GM12878 (cell line): ENCODE measurements around the gene IKZF5. TPM values are rescaled to one million over a fixed set of nuclear protein-coding genes. Genes with fewer than 3 reads are reported as not detected.

Experiments
- ATAC-seq: fragments of 200-7000 bp; cut with Tn5 transposase; 3 replicates; pipeline ENCODE4 v1.9.1; 2020; ENCODE audit warnings: mild to moderate bottlenecking, moderate library complexity
- BruUV-seq: library from RNA; stranded (reverse); fragments of 400-500 nt; replicated peaks from 2 replicates; lab custom pipeline; 2021; lab: Mats Ljungman, UMichigan
- CTCF ChIA-PET: fragments of 300-600 bp; sonication (Branson Sonifier 250); formaldehyde crosslinking; extraction: SDS; loops from one replicate; lab custom pipeline; 2021; ENCODE audit warnings: inconsistent platforms; lab: Yijun Ruan, JAX
- POLR2A ChIA-PET: fragments of 350-600 bp; formaldehyde crosslinking; extraction: SDS; loops from one replicate; lab custom pipeline; 2021; ENCODE audit warnings: inconsistent platforms; lab: Charles Lee
- RAD21 ChIA-PET: fragments of 300-600 bp; sonication (Branson Sonifier 250); formaldehyde crosslinking; loops from one replicate; lab custom pipeline; 2023; ENCODE audit warnings: antibody characterized with exemption; ENCODE audit not compliant: unreplicated experiment; lab: Charles Lee
- SMC1A ChIA-PET: fragments of 300-600 bp; sonication (Branson Sonifier 250); formaldehyde crosslinking; loops from one replicate; lab custom pipeline; 2023; ENCODE audit not compliant: unreplicated experiment, uncharacterized antibody; lab: Charles Lee
- DNase-seq: peaks from one replicate; pipeline ENCODE4 v3.0.0-alpha.2; 2011; ENCODE audit warnings: low read depth, low spot score
- FAIRE-seq: peaks from 3 replicates; lab custom pipeline; 2011; peaks lifted over from hg19 to GRCh38; lab: Jason Lieb, UNC
- H2AFZ ChIP-seq: 2 replicates; pipeline ENCODE4 v1.6.0; 2011; ENCODE audit warnings: low read depth, low read length, control low read depth; ENCODE audit not compliant: control insufficient read depth
- H3K27ac ChIP-seq: 2 replicates; pipeline ENCODE4 v1.5.1; 2011; ENCODE audit warnings: control low read depth; ENCODE audit not compliant: control insufficient read depth, insufficient read depth
- H3K27me3 ChIP-seq, 2 experiments: replicated peaks in 1 of 2; 2 replicates each; pipeline versions ENCODE4 v1.6.0 to v1.6.1; 2011; ENCODE audit warnings: low read length in 1 of 2; ENCODE audit not compliant: control insufficient read depth in 2 of 2, insufficient read depth in 2 of 2
- H3K36me3 ChIP-seq, 2 experiments: 2 replicates each; pipeline ENCODE4 v1.5.1; 2011; ENCODE audit warnings: low read length in 1 of 2; ENCODE audit not compliant: control insufficient read depth in 2 of 2, insufficient read depth in 2 of 2
- H3K4me1 ChIP-seq: 2 replicates; pipeline ENCODE4 v1.6.1; 2011; ENCODE audit warnings: mild to moderate bottlenecking, low read length, moderate library complexity, mixed read lengths; ENCODE audit not compliant: control insufficient read depth, insufficient read depth
- H3K4me2 ChIP-seq: 2 replicates; pipeline ENCODE4 v1.6.0; 2011; ENCODE audit warnings: control low read depth; ENCODE audit not compliant: control insufficient read depth, insufficient read depth
- H3K4me3 ChIP-seq: fragments of 200-600 bp; sonication (generic); 2 replicates; pipeline ENCODE4 v1.5.1; 2016
- H3K79me2 ChIP-seq: 2 replicates; pipeline ENCODE4 v1.6.0; 2011; ENCODE audit warnings: low read length; ENCODE audit not compliant: control insufficient read depth, insufficient read depth
- H3K9ac ChIP-seq: 2 replicates; pipeline ENCODE4 v1.8.0; 2011; ENCODE audit warnings: low read length, control low read depth, mixed read lengths; ENCODE audit not compliant: control insufficient read depth, insufficient read depth
- H3K9me3 ChIP-seq: replicated peaks from 3 replicates; pipeline ENCODE4 v1.5.1; 2011; ENCODE audit warnings: mild to moderate bottlenecking, low read length; ENCODE audit not compliant: control insufficient read depth, insufficient read depth
- H4K20me1 ChIP-seq: 2 replicates; pipeline ENCODE4 v1.6.0; 2011; ENCODE audit not compliant: control insufficient read depth, insufficient read depth
- BCL11A ChIP-seq: IDR thresholded peaks from 2 replicates; pipeline ENCODE4 v1.6.1; 2011; ENCODE audit warnings: low read depth, low read length
- BHLHE40 ChIP-seq, 2 experiments: fragments of 450-650 bp in 1 of 2; IDR thresholded peaks; 2 replicates each; pipeline ENCODE4 v1.6.1; 2011 to 2017; ENCODE audit warnings: low read depth in 2 of 2, borderline replicate concordance in 1 of 2, improper control_type of control experiment in 1 of 2, low read length in 1 of 2, mild to moderate bottlenecking in 1 of 2
- FOXM1 ChIP-seq: IDR thresholded peaks from 2 replicates; pipeline ENCODE4 v1.6.1; 2012; ENCODE audit warnings: low read depth, mild to moderate bottlenecking, inconsistent platforms, low read length, moderate library complexity
- HSF1 ChIP-seq: fragments of 150-350 bp; IDR thresholded peaks from 2 replicates; pipeline ENCODE4 v1.6.1; 2014; ENCODE audit warnings: mild to moderate bottlenecking, low read depth, low read length
- JUND ChIP-seq: IDR thresholded peaks from 2 replicates; pipeline ENCODE4 v1.6.1; 2012; ENCODE audit warnings: low read depth, mild to moderate bottlenecking, low read length, improper control_type of control experiment, moderate library complexity
- KDM1A ChIP-seq: fragments of 200-600 bp; sonication (generic); IDR thresholded peaks from 2 replicates; pipeline ENCODE4 v1.6.1; 2016; ENCODE audit warnings: borderline replicate concordance
- MEF2B ChIP-seq: fragments of 450-650 bp; IDR thresholded peaks from 2 replicates; pipeline ENCODE4 v1.6.1; 2018; ENCODE audit warnings: mild to moderate bottlenecking, moderate library complexity; ENCODE audit not compliant: partially characterized antibody, poor library complexity, severe bottlenecking
- MYC ChIP-seq: IDR thresholded peaks from 2 replicates; pipeline ENCODE4 v1.6.1; 2011; ENCODE audit warnings: mild to moderate bottlenecking, low read length, moderate library complexity, inconsistent platforms; ENCODE audit not compliant: insufficient read depth, insufficient replicate concordance, insufficient read length, severe bottlenecking
- RELB ChIP-seq: fragments of 450-650 bp; IDR thresholded peaks from 2 replicates; pipeline ENCODE4 v1.6.1; 2017; ENCODE audit warnings: low read depth, mild to moderate bottlenecking, moderate library complexity
- RUNX3 ChIP-seq: IDR thresholded peaks from 2 replicates; pipeline ENCODE4 v1.6.1; 2012; ENCODE audit warnings: low read length, inconsistent platforms
- SP1 ChIP-seq: IDR thresholded peaks from one replicate; pipeline ENCODE4 v1.6.1; 2011; ENCODE audit warnings: low read depth, low read length
- TAF1 ChIP-seq: IDR thresholded peaks from 2 replicates; pipeline ENCODE4 v1.6.1; 2011; ENCODE audit warnings: mild to moderate bottlenecking, low read depth, low read length, borderline replicate concordance
- USF1 ChIP-seq: IDR thresholded peaks from 2 replicates; pipeline ENCODE4 v1.6.1; 2011; ENCODE audit warnings: borderline replicate concordance, low read depth, mild to moderate bottlenecking, moderate library complexity, mixed read lengths, low read length; ENCODE audit not compliant: insufficient read depth; ENCODE audit errors: extremely low read length
- YY1 ChIP-seq: IDR thresholded peaks from 2 replicates; pipeline ENCODE4 v1.6.1; 2011; ENCODE audit warnings: low read depth, mild to moderate bottlenecking, low read length
- ZSCAN29 ChIP-seq: fragments of 450-650 bp; IDR thresholded peaks from 2 replicates; pipeline ENCODE4 v1.6.1; 2017; ENCODE audit warnings: mild to moderate bottlenecking, moderate library complexity
- WGBS: methylation state at CpG from one replicate; pipeline ENCODE4 v1.1.6; 2016; ENCODE audit warnings: low lambda C conversion rate; ENCODE audit not compliant: insufficient replicate concordance, insufficient coverage; ENCODE audit errors: missing lambda C conversion rate; 5-methylcytosine and 5-hydroxymethylcytosine counted together
- in situ Hi-C: fragments of 300-500 bp; cut with MboI; formaldehyde crosslinking; loops from 9 replicates; pipeline ENCODE4 v1.14.3; 2018; ENCODE audit warnings: mixed read lengths
- intact Hi-C: fragments of 100-400 bp; cut with micrococcal nuclease; formaldehyde crosslinking; loops from one replicate; pipeline ENCODE4 v1.14.2; 2022; ENCODE audit not compliant: unreplicated experiment
- polyA plus RNA-seq, 11 experiments: library from polyadenylated mRNA; depleted of rRNA in 4 of 11; unstranded in 6 of 11; stranded (reverse) in 5 of 11; fragments of >200 nt; fragmentation: Nextera tagmentation in 4 of 11; fragmentation: Illumina TruSeq in 1 of 11; extraction: Ambion mirVana in 4 of 11; extraction: Trizol in 1 of 11; gene quantifications; 1 replicate in 1 of 11; 2 replicates in 10 of 11; pipeline versions ENCODE4 v1.2.1 to v1.2.3, GENCODE V29; 2011 to 2016; ENCODE audit warnings: inconsistent platforms in 2 of 11, missing spikeins in 2 of 11, low read depth in 1 of 11
- total RNA-seq, 4 experiments: library from RNA; depleted of rRNA in 3 of 4; stranded (reverse); fragments of >200 nt in 3 of 4; fragmentation: Illumina TruSeq in 1 of 4; extraction: Trizol in 1 of 4; gene quantifications; 2 replicates each; pipeline versions ENCODE4 v1.2.1 to v1.2.3, GENCODE V29; 2013 to 2021
- TF ChIP-seq, protein P1 (sequence below): fragments of 450-650 bp; IDR thresholded peaks from 2 replicates; pipeline ENCODE4 v1.6.1; 2018; ENCODE audit warnings: mild to moderate bottlenecking, low read depth, moderate library complexity; ENCODE audit not compliant: partially characterized antibody

Gene IKZF5
- total and polyA plus RNA-seq, 10 of the 15 experiments (the other 5 are each of a cell fraction or from before 2014, with no cell fraction given) = 5.3 to 23.2 (median 11.8) TPM

GRCh38 chr10:123038782-123039631 lies 30.4 kb upstream of the IKZF5 start:
- no peak for FAIRE-seq
- intact Hi-C loops = no loop called here
- no peak for TF ChIP-seq ZSCAN29
- TF ChIP-seq HSF1 = no peak
- TF ChIP-seq BHLHE40 (IDR thresholded peaks at IDR 0.05; ENCODE audit: borderline replicate concordance in 1 of 2, low read depth in 2 of 2, low read length in 1 of 2) = no peak
- TF ChIP-seq YY1 = no peak
- TF ChIP-seq SP1 = no peak
- no peak for TF ChIP-seq RELB
- no peak for TF ChIP-seq USF1
- no peak for TF ChIP-seq MEF2B
- TF ChIP-seq, protein P1, sequence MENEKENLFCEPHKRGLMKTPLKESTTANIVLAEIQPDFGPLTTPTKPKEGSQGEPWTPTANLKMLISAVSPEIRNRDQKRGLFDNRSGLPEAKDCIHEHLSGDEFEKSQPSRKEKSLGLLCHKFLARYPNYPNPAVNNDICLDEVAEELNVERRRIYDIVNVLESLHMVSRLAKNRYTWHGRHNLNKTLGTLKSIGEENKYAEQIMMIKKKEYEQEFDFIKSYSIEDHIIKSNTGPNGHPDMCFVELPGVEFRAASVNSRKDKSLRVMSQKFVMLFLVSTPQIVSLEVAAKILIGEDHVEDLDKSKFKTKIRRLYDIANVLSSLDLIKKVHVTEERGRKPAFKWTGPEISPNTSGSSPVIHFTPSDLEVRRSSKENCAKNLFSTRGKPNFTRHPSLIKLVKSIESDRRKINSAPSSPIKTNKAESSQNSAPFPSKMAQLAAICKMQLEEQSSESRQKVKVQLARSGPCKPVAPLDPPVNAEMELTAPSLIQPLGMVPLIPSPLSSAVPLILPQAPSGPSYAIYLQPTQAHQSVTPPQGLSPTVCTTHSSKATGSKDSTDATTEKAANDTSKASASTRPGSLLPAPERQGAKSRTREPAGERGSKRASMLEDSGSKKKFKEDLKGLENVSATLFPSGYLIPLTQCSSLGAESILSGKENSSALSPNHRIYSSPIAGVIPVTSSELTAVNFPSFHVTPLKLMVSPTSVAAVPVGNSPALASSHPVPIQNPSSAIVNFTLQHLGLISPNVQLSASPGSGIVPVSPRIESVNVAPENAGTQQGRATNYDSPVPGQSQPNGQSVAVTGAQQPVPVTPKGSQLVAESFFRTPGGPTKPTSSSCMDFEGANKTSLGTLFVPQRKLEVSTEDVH = no peak
- TF ChIP-seq KDM1A = no peak
- no peak for TF ChIP-seq BCL11A
- TF ChIP-seq RUNX3 = no peak
- no peak for TF ChIP-seq FOXM1
- no peak for TF ChIP-seq TAF1
- TF ChIP-seq MYC = no peak
- TF ChIP-seq JUND = no peak

More at GRCh38 chr10:123038782-123039631, 30.4 kb upstream of the IKZF5 start:
- SMC1A ChIA-PET = interaction anchor here (1.0 kb wide), 1 partner anchor 9 kb away, joined by 3 read pairs; no protein-coding TSS in a partner anchor
- Histone ChIP-seq H3K79me2 (no peaks in the 10 kb centered on the region), H3K4me1 (peaks cover 8% of the 10 kb centered on the region), H3K4me3 (no peak overlapping the region), H3K27ac (no peak overlapping the region), H2AFZ (peak overlapping the region; percentile 18; the same call in 1 of the 2 replicates), H3K36me3 (peaks cover 0 to 4% of the 10 kb centered on the region in 2 experiments; a peak in 1 of 4 replicates), H3K9ac (no peak overlapping the region), H4K20me1 (no peaks in the 10 kb centered on the region), H3K4me2 (peak overlapping the region; percentile 5; the same call in 1 of the 2 replicates), H3K9me3 (no peaks in the 10 kb centered on the region), H3K27me3 (no peaks in the 10 kb centered on the region)
- ATAC-seq (peak; percentile 50), DNase-seq (no peak)
- CTCF ChIA-PET = interaction anchor here (1.1 to 1.9 kb wide), 2 partner anchors 12 to 360 kb away, joined by 3 to 4 read pairs; no protein-coding TSS in a partner anchor
- WGBS = 83% methylated on average over 18 of the region's 18 CpGs
- RAD21 ChIA-PET = no interaction called here
- POLR2A ChIA-PET = no interaction called here
- no TSS peak for BruUV-seq
- in situ Hi-C loops = no loop called here
